ENCODE data around the gene BDKRB2. TPM values are rescaled to one million over a fixed set of nuclear protein-coding genes. Genes with fewer than 3 reads are reported as not detected.
"Not testable (repeated sequence)": the region's sequence is repeated elsewhere in the genome, so short reads cannot be mapped to it uniquely, and the experiment has no call there.

BDKRB2 gene
- total RNA-seq, 1 donor from 2014 or later = not detected

- Mint-ChIP-seq H3K27ac (no peak overlapping the region), H3K9me3 (no peaks in the 10 kb centered on the region), H3K36me3 (ENCODE audit: low read depth) (no peaks in the 10 kb centered on the region), H3K27me3 (peaks cover 7% of the 10 kb centered on the region), H3K4me3 (no peak overlapping the region), H3K4me1 (no peaks in the 10 kb centered on the region)
- no peak for ATAC-seq (ENCODE audit: low read depth)
- intact Hi-C loops (cut with micrococcal nuclease) = no loop called here
- no peak for DNase-seq
- TF ChIP-seq, protein P1, sequence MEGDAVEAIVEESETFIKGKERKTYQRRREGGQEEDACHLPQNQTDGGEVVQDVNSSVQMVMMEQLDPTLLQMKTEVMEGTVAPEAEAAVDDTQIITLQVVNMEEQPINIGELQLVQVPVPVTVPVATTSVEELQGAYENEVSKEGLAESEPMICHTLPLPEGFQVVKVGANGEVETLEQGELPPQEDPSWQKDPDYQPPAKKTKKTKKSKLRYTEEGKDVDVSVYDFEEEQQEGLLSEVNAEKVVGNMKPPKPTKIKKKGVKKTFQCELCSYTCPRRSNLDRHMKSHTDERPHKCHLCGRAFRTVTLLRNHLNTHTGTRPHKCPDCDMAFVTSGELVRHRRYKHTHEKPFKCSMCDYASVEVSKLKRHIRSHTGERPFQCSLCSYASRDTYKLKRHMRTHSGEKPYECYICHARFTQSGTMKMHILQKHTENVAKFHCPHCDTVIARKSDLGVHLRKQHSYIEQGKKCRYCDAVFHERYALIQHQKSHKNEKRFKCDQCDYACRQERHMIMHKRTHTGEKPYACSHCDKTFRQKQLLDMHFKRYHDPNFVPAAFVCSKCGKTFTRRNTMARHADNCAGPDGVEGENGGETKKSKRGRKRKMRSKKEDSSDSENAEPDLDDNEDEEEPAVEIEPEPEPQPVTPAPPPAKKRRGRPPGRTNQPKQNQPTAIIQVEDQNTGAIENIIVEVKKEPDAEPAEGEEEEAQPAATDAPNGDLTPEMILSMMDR (IDR thresholded peaks at IDR 0.05) = no peak
- CTCF ChIA-PET = no interaction called here
- POLR2A ChIA-PET = no interaction called here
Measured at GRCh38 chr14:96239711-96240141, 35.1 kb downstream of the BDKRB2 start.

- ChIA-PET CTCF (no interaction called here), POLR2A (no interaction called here)
- no peak for ATAC-seq (ENCODE audit: low read depth)
- intact Hi-C loops (cut with micrococcal nuclease) = no loop called here
- no peaks in the 10 kb centered on the region for H3K4me1 Mint-ChIP-seq
- H3K27me3 Mint-ChIP-seq = peaks cover 3% of the 10 kb centered on the region
- H3K36me3 Mint-ChIP-seq (ENCODE audit: low read depth) = no peaks in the 10 kb centered on the region
- no peak overlapping the region for H3K4me3 Mint-ChIP-seq
- no peaks in the 10 kb centered on the region for H3K9me3 Mint-ChIP-seq
- H3K27ac Mint-ChIP-seq = no peak overlapping the region
- TF ChIP-seq, protein P1 (IDR thresholded peaks at IDR 0.05) = no peak
- no peak for DNase-seq
Measured at GRCh38 chr14:96240641-96241040, 36.0 kb downstream of the BDKRB2 start.

DNA sequence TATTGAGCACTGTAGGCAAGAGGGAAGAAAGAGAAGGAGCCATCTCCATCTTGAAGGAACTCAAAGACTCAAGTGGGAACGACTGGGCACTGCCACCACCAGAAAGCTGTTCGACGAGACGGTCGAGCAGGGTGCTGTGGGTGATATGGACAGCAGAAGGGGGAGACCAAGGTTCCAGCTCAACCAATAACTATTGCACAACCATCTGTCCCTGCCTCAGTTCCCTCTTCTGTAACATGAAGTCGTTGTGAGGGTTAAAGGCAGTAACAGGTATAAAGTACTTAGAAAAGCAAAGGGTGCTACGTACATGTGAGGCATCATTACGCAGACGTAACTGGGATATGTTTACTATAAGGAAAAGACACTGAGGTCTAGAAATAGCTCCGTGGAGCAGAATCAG lies 37.5 kb downstream of the BDKRB2 start:
- H3K9me3 Mint-ChIP-seq = no peaks in the 10 kb centered on the region

GRCh38 chr14:96243785-96244184 lies 39.1 kb downstream of the BDKRB2 start:
- Mint-ChIP-seq H3K4me1 (no peaks in the 10 kb centered on the region), H3K27me3 (peaks cover 2% of the 10 kb centered on the region), H3K27ac (no peak overlapping the region), H3K4me3 (no peak overlapping the region), H3K36me3 (ENCODE audit: low read depth) (no peaks in the 10 kb centered on the region), H3K9me3 (no peaks in the 10 kb centered on the region)
- ATAC-seq (ENCODE audit: low read depth) (no peak), DNase-seq (no peak)
- ChIA-PET POLR2A (no interaction called here), CTCF (no interaction called here)
- intact Hi-C loops (cut with micrococcal nuclease) = no loop called here
- TF ChIP-seq, protein P1 (IDR thresholded peaks at IDR 0.05) = no peak

More for the DNA sequence above, 37.5 kb downstream of the BDKRB2 start:
- DNase-seq = no peak
- Mint-ChIP-seq H3K4me1 (no peaks in the 10 kb centered on the region), H3K27ac (no peak overlapping the region), H3K36me3 (ENCODE audit: low read depth) (no peaks in the 10 kb centered on the region), H3K27me3 (peaks cover 2% of the 10 kb centered on the region), H3K4me3 (no peak overlapping the region)
- TF ChIP-seq, protein P1 (IDR thresholded peaks at IDR 0.05) = no peak
- no peak for ATAC-seq (ENCODE audit: low read depth)
- intact Hi-C loops (cut with micrococcal nuclease) = no loop called here
- ChIA-PET CTCF (no interaction called here), POLR2A (no interaction called here)

GRCh38 chr14:96245074-96245473 lies 40.4 kb downstream of the BDKRB2 start:
- H3K4me3 Mint-ChIP-seq; H3K27me3 Mint-ChIP-seq; H3K9me3 Mint-ChIP-seq; POLR2A ChIA-PET; ATAC-seq (ENCODE audit: low read depth); CTCF ChIA-PET; H3K27ac Mint-ChIP-seq; intact Hi-C loops (cut with micrococcal nuclease); H3K36me3 Mint-ChIP-seq (ENCODE audit: low read depth); H3K4me1 Mint-ChIP-seq; DNase-seq: not testable (repeated sequence)

All from activated B cell treated with CpG ODN at 0.5 μM for 24 hours (primary cell).